Measurements from ENCODE around the gene NLN.

The NLN gene

GRCh38 chr5:65819215-65819904 lies 97.4 kb downstream of the NLN start:
- no peak for DNase-seq (ENCODE audit: low read depth)
- TF ChIP-seq MAX (IDR thresholded peaks at IDR 0.05; ENCODE audit: low read depth, low read length) = no peak
- no peak for TF ChIP-seq CTCF (IDR thresholded peaks at IDR 0.05; ENCODE audit: low read depth, low read length)
- no peak for TF ChIP-seq MYC (IDR thresholded peaks at IDR 0.05; ENCODE audit: low read depth, low read length)
- no peak for TF ChIP-seq POLR2A (IDR thresholded peaks at IDR 0.05; ENCODE audit: extremely low read depth, insufficient read length)
- H3K4me3 ChIP-seq (ENCODE audit: low read depth, low read length) = no peak overlapping the region

GRCh38 chr5:65819905-65820240 lies 97.9 kb downstream of the NLN start:
- no peak overlapping the region for H3K4me3 ChIP-seq (ENCODE audit: low read depth, low read length)
- TF ChIP-seq POLR2A (IDR thresholded peaks at IDR 0.05; ENCODE audit: extremely low read depth, insufficient read length) = no peak
- TF ChIP-seq MYC (IDR thresholded peaks at IDR 0.05; ENCODE audit: low read depth, low read length) = no peak
- no peak for TF ChIP-seq CTCF (IDR thresholded peaks at IDR 0.05; ENCODE audit: low read depth, low read length)
- TF ChIP-seq MAX (IDR thresholded peaks at IDR 0.05; ENCODE audit: low read depth, low read length) = no peak
- no peak for DNase-seq (ENCODE audit: low read depth)

- no peak overlapping the region for H3K4me3 ChIP-seq (ENCODE audit: low read depth, low read length)
- DNase-seq (ENCODE audit: low read depth) = no peak
- TF ChIP-seq POLR2A (IDR thresholded peaks at IDR 0.05; ENCODE audit: extremely low read depth, insufficient read length) = no peak
- TF ChIP-seq CTCF (IDR thresholded peaks at IDR 0.05; ENCODE audit: low read depth, low read length) = no peak
- no peak for TF ChIP-seq MYC (IDR thresholded peaks at IDR 0.05; ENCODE audit: low read depth, low read length)
- TF ChIP-seq MAX (IDR thresholded peaks at IDR 0.05; ENCODE audit: low read depth, low read length) = no peak
Measured at GRCh38 chr5:65820373-65820772, 98.4 kb downstream of the NLN start.

- H3K4me3 ChIP-seq (ENCODE audit: low read depth, low read length) = no peak overlapping the region
- DNase-seq (ENCODE audit: low read depth) = no peak
- TF ChIP-seq MYC (IDR thresholded peaks at IDR 0.05; ENCODE audit: low read depth, low read length) (no peak), MAX (IDR thresholded peaks at IDR 0.05; ENCODE audit: low read depth, low read length) (no peak), POLR2A (IDR thresholded peaks at IDR 0.05; ENCODE audit: extremely low read depth, insufficient read length) (no peak), CTCF (IDR thresholded peaks at IDR 0.05; ENCODE audit: low read depth, low read length) (no peak)
Measured at GRCh38 chr5:65821966-65822365, 100.0 kb downstream of the NLN start.

- DNase-seq (ENCODE audit: low read depth) = no peak
- TF ChIP-seq POLR2A (IDR thresholded peaks at IDR 0.05; ENCODE audit: extremely low read depth, insufficient read length) (no peak), CTCF (IDR thresholded peaks at IDR 0.05; ENCODE audit: low read depth, low read length) (no peak), MYC (IDR thresholded peaks at IDR 0.05; ENCODE audit: low read depth, low read length) (no peak), MAX (IDR thresholded peaks at IDR 0.05; ENCODE audit: low read depth, low read length) (no peak)
- no peak overlapping the region for H3K4me3 ChIP-seq (ENCODE audit: low read depth, low read length)
Measured at GRCh38 chr5:65822710-65823109, 100.7 kb downstream of the NLN start.
